NK-92 (cell line): ENCODE data around the gene RNF130.

Experiments
- DNase-seq: peaks from one replicate; lab custom pipeline; 2025; ENCODE audit not compliant: unreplicated experiment; lab: John Stamatoyannopoulos, UW

Gene RNF130

DNA sequence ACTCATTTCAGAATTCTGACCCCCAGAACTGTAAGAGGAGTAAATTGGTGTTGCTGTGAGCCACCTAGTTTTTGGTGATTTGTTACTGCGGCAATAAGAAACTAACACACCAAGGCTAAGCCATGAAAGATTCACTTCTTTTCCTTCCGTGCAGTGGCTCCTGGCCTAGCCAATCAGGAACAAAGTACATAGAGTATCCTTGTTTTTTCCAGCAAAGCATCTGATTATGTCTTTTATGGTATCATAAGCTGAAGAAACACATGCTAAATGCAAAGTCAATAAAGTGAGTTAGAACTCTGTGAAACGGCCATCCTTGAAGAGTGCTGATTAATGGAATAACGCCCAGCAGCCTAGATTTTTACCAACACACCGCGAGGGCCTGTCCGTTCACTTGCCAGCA is 11.4 kb downstream of the RNF130 start:
- DNase-seq, result no peak

DNA sequence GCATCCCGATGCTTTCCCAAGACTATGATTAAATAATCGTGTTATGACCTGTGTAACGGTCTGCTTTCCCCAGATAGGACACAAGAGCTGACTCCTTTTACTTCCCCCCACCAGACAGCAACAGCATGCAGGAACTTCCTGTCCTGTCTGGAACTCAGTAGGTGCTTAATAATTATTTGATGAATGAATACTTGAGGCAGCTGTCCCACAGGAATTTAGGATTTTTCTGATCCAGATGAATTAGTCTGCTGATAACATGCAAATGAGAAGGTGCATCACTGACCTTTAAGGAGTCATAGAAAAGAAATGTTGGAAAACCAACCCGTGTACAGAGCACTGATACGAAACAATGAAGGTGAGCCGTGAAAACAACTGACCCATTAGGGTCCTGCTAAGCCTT is 12.2 kb downstream of the RNF130 start:
- DNase-seq, result no peak

DNA sequence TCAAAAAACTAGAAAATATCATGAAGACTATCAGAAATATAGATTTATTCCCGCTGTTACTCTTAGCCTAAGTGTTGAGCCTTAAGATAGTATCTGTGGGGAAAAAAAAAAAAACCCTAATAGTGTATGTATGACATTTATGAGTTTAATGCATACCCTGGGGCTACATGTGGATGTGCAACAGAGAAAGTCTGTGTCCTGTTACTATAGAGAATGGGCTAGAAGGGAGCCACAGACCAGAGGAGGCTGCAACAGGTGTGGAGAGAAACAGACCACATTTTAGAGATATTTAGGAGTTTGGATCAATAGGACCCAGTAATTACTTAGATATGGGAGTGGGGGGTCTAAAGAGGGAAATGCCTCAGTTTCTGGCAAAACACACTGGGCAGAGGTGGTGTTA is 15.4 kb downstream of the RNF130 start:
- DNase-seq, result no peak

DNA sequence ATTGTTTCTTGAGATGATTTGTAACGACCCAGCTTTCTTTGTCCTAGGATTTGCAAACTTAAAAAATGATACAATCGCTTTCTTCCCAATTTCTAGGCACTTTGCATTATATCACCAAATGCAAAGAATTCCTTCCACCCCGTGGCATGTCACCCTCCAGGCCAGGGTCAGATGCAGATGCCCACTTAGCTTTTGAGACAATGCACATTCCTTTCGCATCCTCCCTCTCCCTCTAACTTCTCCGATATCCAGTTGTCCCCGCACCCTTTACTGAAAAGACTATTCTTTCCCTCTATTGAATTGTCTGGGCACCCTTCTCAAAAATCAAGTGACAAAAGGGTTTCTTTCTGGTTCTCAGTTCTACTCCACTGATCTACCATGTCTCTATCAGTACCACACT is 17.3 kb downstream of the RNF130 start:
- DNase-seq, result no peak

DNA sequence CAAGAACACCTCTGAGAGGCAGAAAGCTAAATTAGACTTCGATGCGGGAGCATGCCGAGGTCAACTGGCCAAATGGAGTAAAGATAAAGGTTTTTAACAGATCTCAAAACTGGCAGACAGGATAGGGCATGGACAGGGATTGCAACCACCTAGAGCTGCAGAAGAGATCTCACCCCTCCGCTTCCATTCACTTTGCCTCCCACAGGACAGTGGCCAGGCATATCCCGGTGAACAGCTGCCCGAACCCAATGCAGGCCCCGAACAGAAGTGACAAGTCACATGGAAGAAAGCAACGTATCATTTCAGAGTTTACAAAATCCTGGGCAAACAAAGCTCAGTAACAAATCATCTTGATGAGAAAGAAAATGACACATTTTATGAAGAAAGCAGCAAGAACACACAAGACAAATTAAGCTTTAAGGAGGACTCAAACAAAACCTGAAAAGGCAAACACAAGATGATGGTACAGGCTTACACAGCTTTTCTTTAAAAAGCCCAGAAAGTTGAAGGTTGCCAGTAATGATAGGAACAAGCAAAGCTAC is 18.4 kb downstream of the RNF130 start:
- no peak for DNase-seq

DNA sequence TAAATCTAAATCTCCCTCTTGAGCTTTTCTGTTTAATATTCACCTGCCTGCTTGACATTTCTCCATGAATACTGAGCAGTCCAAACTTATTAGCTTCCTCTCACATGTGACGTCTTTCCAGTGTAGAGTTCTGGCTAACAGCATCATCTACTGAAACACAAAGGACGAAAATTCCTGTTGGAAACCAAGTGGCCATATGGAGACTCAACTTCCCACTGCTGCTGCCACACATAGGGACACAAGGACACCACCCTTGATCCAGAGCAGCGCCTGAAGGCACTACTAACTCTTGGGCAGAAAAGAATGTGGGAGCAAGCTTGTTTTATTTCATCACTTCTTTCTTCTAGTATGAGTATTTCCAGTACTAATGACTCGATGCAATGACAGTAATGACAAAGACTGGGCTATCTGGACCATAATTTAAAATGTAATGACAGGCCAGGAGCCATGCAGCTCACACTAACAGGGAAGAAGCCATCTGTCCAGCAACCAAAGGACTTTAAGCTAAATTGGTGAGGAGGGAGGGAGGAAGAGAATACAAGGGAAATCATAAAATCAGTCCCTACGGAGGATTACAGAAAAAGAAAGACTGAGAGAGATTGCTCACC is 19.2 kb downstream of the RNF130 start:
- no peak for DNase-seq

DNA sequence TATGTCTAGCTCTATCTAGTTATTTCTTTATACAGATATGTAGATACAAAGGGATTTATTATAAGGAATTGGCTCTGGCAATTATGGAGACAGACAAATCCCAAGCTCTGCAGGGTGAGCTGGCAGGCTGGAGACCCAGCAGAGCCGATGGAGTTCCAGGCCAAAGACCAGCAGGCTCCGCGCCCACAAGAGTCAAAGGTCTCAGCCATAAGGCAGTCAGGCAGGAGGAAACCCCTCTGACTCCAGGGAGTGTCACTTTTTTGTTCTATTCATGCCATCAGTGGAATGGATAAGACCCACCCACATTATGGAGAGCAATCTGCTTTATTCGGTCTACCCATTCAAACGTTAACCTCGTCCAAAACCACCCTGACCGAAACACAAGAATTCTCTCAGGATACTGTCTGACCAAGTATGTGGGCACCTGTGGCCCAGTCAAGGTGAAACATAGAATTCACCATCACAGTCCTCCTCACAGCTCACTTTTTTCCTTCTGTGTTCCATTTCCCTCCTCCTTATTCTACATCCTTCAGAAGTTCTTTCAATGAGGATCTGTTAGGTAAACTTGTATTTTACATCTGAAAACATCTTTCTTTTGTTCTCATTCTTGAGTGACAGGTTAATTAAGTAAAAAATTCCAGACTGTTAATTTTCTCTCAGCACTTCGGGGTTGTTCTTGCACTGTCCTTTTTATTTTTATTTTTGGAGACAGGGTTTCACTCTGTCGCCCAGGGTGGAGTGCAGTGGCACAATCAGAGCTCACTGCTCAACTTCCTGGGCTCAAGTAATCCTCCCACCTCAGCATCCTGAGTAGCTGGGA is 21.2 kb downstream of the RNF130 start:
- no peak for DNase-seq

DNA sequence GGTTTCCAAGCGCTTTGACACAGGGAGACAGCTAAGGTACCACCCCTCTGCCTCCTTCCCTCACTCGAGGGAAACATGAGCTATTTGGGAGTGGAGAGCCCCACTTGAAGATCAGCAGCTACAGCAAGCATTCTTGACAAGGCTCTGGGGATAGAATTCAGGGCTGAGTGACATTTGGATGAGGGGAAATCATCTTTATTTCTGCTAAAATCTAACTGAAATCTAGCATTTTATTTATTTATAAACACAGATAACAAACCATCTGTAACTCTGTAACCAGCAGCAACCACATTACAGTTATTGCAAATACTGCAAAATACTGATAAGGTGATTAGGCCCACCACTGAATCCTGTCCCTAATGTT is 22.4 kb downstream of the RNF130 start:
- DNase-seq, result no peak

DNA sequence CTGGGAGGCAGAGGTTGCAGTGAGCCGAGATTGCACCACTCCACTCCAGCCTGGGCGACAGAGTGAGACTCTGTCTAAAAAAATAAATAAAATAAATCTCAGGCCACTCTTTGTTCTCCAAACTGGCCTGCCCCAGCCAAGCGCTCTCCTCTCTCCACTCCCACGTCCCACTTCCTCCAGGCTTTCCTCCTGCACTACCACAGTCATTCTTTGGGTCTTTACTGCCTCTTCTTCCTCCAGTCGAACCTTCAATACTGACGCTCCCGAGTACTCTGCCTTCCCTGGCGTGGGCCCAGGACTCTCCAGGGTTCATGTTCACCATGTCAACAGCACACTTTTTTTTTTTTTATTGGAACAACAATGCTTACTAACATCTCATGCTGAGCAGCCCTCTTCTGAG is 23.9 kb downstream of the RNF130 start:
- no peak for DNase-seq

DNA sequence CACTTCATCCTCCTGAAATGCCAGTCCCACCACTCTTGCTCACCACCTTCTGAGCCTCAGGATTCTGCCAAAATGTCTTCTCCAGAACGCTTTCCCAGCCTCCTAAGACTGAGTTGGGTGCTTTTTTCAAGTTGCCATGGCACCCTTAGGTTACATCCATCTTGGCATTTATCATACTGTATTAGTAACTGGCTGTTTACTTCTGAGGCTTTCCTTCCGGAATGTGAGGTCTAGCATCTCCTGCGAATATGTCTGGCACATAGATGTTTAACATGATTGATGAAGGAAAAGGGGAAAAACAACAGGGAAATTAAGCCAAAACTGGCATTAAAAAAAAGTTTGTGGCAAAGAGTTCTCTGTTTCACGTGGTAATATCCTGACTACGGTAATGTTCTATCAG is 24.9 kb downstream of the RNF130 start:
- no peak for DNase-seq

DNA sequence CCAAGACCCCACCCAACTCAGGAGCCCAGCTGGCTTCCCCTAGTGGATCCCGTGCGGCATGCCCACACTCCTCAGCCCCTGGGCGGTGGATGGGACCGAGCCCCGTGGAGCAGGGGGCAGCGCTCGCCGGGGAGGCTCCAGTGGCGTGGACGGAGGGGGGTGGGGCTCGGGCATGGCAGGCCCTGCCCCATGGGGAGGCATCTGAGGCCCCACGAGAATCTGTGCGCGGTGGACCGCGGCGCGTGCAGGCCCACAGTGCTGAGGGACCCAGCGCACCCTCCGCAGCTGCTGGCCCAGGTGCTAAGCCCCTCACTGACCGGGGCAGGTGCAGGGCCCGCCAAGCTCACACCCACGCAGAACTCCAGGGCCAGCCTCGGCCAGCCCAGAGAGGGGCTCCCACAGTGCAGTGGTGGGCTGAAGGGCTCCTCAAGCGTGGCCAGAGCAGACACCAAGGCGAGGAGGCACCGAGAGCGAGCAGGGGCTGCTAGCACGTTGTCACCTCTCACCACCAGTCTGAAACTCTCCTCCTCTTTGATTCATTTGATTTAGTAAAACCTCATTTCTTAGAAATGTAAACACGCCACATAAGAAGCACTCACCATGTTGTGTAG is 25.6 kb downstream of the RNF130 start:
- no peak for DNase-seq

DNA sequence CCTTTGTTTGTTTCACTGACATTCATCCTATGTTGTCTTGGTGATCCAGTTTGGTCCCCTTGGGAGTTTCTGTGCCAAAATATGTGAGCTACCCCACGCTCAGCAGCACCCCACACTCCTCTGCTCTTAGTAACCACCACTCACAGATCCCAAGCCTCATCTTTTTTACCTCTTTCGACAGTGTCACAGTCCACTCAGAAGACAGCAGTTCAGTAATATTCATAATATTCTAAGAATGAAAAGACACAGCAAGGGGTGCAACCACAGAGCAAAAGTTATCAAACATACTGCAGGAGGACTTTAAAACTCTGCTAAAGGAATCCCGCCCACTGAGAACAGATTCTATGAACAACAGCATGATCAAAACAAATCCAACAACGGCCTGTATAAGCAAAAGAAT is 28.2 kb downstream of the RNF130 start:
- no peak for DNase-seq

DNA sequence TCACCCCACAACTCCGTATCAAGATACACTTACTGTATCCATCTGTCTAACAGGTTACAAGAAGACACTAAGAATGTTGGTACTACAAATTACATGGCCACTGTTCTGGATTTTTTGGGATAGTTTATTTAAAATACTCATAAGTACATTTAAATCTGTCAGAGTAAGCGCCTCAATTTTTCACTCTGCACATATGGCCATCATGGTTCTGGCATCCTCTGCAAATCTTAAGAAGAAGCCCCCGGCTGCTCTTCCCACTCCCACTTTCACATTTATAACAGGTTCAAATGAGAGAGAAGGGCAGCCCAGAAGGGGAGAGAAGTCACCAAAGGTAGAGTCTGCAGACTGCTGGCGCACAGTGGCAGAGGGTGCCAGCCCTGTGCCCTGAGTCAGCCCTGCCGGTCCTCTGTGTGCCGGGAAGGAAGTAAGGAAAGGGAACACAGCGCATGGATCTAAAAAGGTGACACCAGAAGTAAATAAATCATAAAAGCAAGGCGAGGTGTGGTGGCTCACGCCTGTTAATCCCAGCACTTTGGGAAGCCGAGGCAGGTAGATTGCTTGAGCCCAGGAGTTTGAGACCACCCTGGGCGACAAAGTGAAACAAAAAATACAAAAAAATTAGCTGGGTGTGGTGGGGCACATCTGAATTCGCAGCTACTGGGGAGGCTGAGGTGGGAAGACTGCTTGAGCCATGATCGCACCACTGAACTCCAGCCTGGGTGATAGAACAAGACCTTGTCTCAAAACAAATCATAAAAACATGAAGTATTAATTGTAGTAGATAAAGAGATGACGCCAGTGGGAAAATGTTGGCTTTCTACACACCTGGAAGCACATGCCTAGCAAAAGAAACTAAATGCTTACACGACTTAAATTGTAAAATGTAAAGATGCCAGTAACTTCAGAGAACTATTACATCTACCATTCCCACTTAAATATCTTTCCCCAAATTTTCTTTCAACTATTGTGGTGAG is 30.0 kb downstream of the RNF130 start:
- no peak for DNase-seq

DNA sequence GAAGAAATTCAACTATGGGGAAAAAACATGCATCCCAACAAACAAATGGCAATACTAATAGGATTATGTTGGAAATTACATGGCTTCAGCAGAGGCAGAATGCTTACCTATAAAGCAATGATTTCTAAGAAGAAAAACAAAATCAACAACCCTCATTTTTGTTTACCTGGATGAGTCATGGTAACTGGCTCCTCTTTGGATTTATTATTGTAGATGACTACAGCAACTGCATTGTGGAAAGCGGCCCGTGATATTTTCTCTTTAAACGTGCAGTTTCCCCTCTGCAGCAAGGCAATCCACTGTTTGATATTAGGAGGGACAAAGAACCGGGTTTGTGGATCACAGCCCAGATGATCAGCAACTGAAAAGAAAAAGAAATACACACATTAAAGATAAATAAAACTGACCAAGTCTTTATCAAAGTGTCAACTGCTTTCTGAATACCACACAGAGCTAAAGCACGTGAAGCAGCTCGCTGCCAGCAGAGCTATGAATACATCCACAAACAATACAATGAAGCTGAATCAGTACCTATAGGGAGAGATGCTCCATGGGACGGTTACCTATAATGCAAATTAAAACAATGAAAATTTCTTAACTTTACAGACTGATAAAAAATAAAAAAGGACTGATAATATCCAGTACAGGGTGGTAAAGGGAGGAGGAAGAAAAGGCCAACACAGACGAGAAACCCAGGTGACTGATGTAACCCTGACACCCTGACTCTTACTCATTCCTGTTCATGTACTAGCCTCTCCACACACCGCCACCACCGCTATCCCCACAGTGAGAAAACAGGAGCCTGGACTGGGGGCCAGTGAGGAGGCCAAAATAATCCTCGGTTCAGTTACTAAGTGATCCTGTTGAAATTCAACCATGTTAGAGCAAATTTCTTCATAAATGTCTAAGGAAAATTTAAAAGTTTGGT is 31.0 kb downstream of the RNF130 start:
- no peak for DNase-seq

DNA sequence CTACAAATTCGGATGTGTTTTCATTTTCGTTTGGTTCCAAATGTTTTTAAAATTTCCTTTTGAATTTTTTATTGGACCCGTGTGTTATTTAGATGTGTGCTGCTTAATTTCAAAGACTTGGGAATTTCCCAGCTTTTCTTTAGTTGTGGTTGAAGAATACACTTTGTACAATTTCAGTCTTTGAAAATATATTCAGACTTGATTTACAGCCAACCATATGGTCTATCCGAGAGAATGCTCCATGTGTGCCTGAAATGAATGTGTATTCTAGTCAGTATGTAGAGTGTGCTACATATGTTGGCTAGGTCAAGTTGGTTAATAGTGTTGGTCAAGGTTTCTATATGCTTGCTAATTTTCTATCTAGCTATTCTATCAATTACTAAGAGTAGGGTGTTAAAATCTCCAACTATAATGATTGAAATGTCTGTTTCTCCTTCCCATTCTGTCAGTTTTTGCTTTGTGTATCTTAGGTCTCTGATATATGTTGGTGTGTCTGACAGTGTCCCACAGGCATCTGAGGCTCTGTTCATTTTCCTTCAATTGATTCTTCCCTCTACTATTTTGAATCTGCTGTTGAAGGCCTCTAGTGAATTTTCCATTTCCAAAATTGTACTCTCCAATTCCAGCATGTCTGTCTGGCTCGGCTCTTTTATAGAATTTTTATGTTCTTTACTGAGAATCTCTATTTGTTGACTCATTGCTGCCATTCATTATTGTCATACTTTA is 36.2 kb downstream of the RNF130 start:
- DNase-seq, result no peak

DNA sequence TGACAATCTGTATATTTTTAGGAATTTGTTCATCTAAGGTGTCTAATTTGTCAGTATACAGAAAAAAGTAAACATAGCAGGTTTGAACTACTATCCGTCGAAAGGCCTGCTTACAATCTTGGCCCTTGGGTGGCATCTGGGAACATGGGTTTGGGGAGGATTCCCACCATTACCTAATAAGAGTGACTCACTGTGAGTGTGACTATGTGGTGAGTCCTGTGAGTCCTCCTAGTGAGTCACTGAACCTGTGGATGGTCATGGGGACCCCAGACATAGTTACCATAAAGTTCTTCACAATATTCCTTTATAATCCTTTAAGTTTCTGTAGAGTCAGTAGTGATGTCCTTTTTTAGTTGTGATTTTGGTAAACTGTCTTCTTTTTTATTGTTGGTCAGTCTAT is 37.0 kb downstream of the RNF130 start:
- no peak for DNase-seq

DNA sequence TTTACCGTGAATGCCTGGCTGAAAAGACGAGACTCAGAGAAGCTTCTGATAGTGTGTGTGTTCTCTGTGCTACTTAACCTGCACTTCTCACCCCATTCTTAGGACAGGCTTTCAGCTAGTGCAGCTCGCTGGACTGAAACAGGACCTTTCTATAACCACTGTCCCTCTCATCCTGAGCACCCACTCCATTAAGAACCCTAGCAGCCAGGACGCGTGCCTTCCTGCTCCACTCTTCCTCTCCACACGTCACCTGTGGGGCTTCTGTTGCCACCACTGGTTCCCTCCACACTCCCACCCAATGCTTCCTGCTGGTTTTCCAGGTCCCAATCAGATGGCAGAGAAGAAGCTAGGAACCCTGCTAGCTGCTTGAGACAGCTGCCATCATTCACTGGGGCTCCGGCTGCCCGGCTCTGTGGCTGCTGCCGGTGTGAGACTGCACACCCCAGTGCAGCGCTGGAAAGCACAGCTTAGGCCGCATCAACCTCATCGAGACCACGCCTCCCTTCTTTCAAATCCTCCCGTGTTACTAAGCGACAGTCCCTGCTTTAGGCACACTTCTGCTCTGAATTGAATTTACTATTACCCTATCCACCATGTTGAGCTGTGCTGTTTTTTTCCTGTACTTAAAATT is 44.0 kb downstream of the RNF130 start:
- no peak for DNase-seq

DNA sequence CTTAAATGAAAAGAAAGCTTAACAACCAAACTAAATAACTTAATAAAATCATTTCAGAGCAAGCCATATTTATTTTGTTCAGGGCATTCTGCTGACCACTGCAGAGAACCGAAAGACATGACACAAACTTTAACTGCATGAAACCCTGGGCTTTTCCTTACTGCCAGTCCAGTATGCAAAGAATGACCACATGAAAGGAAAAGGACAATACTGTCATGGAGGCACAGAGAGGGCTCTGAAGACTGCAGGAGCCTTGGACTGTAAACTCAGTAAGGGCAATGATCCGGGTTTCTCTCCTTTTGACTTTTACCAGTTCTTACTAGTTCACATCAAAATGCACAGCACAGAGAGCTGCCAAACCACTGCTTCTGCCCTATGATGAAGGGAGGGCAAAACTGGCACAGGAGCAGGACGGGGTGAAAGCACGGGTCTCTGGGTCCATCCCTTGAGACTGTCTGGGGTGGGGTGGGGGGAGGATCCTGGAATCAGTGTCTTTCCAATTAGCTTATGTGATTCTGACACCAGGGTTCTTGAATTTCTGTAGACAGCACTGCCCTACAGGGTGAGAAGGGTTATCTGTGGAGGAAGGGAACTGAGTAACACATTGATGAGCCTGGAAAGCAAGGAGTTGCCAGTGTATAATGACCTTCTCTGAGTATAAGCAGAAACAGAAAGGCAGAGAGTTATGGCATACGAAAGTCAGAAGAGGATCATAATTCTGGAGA is 44.7 kb downstream of the RNF130 start:
- no peak for DNase-seq
